Stimulated activated CD8-positive, alpha-beta memory T cell treated with anti-CD3 and anti-CD28 coated beads, Interleukin-15, amount 100 ng/mL, for 4 hours (primary cell): ENCODE measurements around the gene EPHA4.

Experiments
- DNase-seq, 2 donors: peaks; one replicate each; pipeline ENCODE4 v3.0.0-alpha.2; 2020; ENCODE audit warnings: low read depth in 2 of 2

The EPHA4 gene

DNA sequence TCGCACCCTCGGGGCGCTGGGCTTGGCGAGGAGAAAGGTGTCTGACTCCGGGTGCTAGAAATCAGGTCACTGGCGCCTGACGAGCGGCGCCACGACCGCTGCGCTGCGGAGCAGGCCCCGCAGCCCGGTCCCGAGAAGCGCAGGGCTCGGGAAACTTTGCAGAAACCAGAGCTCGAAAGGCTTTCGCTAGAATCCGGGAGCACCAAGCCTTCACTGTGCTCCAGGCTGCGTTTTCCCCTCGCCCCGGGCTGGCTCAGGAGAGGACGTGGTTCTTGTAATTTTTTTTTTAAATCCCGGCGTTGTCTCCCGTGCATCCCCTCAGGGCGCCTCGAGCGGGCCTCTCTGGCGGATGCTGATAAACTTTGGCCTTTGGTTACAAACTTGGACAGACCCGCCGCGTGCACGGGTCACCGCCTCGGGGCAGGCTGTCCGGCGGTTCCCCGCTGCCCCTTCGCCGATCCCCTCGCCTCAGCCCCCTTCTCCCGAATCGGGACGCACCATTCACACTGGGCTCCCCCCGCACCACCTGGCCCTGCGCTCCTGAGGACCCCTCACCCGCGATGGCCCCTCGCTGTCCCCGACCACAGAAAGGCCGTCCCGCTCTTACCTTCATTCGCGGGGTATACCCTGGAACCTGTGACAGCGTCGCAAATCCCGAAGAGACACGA, 419 bp downstream of the EPHA4 start:
- no peak for DNase-seq

DNA sequence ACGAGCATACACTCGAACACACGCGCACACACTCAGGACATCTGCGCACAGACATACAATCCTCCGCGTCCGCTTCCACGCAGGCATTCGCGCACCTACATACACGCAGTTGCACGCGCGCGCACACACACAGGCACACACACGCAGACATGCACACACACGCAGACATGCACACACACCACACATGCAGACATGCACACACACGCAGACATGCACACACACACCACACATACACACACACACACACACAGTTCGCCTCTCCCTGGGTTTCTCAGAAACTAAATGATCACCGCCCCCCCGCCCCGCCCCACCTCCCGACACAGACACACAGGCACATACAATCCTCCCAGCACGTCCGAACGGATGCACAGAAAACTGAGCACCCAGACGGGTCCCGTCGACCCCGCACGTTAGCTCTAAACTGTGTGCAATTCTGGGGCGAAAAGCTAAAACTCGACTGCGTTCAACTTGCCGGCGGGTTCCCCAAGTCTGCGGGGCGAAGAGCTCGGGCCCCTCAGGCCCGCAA, 1.0 kb downstream of the EPHA4 start:
- no peak for DNase-seq

DNA sequence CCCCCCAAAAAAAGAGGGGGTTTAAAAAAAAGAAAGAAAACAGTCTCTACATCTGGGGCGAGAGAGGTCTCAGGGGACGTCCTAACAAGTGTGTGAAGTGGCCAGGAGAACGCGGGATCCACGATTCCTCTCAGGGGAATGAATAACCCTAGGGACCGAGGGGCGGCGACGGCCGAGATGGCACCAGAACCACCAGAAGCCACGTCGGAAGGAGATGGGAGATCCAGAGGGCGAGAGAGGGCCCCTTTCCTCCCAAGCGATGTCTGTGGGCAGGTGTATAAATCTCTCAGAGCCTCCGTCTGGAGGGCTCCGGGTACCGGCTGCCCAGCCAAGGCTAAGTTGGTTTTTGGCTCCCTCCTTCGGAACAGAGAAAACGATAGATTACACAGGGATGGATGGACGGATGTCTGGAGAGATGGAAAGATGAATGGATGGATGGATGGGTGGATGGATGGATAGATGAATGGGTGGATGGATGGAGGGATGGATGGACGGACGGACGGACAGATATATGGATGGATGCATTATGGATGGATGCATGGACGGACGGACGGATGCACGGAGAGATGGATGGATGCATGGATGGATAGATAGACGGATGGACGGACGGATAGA, 1.7 kb downstream of the EPHA4 start:
- no peak for DNase-seq

DNA sequence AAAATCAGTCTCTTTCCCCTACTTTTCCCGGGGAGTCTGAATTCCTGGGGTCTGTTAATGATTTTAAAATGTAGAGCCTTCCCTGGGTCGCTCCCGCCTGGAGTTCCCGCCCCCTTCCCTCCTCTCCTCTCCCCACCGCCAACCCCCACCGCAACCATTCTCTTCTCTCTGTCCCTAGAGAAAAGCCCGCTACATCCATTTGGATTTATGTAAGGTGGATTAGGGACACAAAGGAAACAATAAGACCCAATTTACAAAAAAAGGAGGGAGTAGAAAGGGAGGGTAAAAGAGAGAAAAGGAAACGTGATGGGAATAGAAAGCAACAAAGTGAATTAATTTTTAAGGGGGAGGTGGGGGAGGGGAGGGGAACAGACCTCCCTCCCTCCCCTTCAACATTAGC, 2.2 kb downstream of the EPHA4 start:
- no peak for DNase-seq

DNA sequence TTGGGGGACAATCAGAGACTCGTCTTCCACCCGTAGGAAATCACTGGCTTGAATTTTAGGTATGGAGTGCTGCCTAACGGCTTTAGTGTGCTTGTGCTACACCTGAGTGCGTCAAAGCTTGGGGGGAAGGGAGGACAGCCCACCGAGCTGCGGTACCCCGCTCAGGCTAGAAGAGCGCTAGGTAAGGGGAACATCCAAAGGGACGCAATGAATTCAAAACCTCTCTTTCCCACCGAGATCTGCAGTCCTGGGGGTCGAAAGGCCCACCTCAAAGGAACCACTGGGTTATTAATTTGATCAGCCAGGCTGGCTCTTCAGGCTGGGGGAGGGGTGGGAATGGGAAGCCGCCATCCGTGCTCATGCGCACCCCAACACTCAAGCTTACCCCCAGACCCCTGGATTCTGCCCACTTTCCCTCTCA, 2.7 kb downstream of the EPHA4 start:
- no peak for DNase-seq

DNA sequence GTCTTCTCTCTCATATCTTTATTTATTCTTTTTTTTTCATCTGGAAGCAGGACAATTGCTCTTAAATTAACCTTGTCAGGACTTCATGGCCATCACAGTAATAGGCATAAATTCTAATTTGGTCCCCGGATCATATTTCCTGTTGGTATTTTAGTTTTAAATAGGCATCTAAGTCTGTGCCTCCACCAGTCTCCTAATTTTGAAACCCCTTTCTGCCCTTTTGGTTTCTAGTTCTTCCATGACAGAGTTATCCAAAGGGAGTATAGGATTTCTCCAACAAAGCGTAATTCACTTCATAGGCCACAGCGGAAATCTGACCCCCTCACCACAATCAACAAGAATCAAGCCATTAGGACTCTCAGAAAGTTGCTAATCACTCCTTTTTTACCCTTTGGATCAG, 3.8 kb downstream of the EPHA4 start:
- DNase-seq, result no peak

DNA sequence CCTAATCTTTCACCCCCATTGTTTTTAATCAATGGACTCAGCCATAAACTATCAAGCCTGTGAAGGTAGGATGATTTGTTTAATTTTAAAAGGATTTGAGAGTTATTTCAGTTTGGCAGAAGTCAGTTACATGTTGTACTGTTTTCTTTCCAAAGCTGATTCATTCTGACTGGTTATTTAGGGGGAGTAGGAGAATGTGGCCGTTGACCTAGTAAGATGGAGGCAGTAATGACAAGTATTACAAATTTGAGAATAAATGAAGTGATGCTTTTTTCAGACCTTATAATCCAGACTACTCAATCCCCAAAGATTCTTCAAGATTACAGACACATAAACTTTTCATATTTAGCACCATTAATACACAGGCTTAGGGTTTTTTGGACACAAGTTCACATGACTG, 4.3 kb downstream of the EPHA4 start:
- no peak for DNase-seq

DNA sequence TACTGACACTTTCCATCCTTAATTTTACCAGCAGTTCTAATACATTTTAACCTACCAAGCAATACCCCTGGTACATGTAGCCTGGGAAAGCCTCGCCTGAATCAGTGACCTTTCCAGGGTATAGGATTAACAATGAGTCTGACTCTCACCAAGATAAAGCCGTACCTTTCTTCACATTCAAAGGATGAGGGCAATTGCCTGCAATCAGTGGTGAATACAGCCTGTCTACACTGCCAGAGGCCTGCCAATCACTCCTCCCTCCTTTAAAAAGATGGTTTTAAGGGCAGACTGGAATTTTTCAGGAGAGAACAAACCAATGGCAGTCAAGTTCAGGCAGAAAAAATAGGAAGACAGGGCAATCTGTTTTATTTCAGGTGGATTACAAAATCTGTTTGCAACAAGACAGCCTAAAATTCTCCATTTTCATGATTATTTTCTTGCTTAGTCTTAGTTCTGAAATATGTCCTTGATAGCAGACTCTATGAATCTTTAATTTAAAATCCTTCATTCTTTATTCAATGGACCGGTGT, 4.8 kb downstream of the EPHA4 start:
- no peak for DNase-seq

DNA sequence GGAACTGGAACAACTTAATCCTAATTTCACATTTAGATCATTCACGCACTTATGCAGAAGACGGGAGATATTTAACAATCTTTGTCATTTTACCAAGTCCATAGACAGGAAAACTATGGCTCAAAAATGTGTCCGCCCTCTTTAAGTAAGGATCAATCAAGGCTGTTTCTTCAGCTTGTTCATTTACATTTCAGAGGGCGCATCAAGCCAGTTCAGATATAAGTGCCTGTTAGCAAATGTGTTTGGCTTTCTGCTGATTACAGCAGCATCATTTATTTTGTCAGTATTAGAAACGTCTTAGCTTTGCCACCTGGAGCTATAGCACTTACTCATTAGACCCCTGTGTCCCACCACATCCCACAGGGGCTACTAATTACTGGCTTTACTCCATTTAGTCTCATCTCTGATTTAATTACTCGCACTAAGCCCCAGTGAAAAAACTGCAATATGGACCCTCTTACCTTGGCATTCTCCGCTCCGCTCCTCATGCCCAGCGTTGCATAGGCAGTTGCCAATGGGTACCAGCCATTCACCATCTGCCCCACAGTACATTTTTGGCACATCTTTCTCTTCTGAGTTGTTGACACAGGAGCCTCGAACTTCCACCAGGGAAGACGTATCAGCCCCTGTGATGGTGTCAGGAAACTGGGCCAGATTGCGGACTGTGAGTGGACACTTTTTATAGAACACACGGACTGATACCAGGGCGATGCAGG, 8.7 kb downstream of the EPHA4 start:
- no peak for DNase-seq

DNA sequence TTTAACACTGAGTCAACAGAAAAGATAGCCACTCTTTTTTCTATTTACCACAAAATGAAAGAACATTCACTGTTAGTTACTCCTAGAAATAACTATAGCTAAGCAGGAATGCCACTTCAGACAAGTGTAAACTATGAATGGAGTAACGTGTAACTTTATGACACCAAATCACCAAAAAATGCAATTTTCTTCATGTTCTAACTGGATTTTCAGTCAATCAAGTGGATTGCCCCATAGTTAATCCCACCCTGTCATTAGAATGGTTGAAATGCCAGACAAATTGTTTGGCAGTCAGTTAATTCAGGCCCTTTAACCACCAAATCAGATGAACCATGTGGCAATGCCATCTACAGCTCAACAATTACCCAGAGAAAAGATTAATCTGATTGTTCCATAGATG, 9.9 kb downstream of the EPHA4 start:
- no peak for DNase-seq

DNA sequence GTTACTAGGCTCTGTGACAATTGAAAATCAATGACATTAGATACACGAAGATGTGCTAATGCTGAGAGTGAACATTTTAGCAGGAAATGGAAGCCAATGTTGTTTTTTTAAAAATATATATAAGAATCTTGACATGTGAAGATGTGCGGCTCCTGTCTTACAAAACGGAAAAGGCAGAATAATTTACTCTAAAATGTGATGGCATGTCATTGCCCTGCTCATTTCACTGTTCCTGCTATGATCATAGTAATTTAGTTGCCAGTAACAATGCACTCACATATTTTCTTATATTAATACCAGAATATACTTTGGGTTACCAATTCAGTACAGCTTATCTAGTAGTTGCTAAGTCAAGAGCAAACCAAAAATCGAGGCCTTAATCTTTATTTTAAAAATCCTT, 10.3 kb downstream of the EPHA4 start:
- no peak for DNase-seq

DNA sequence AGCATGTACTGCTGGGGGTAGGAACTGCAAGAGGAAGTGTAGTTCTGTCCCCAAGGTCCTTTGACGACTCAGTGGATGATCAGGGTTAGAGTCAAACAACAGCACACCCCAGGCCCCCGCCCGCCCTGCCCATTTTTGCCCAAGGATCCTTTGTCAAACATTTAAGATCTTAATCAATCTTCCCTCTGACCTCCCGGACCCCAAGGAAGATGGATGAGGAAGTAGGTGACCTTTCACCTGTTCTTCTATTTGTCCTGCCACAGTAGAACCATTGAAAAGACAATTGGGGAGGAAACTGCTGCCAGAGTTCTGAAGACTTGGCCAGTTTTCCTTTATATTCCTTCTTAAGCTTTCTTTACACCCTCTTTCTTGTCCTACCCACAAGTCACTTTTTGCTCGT, 12.1 kb downstream of the EPHA4 start:
- DNase-seq, result no peak

DNA sequence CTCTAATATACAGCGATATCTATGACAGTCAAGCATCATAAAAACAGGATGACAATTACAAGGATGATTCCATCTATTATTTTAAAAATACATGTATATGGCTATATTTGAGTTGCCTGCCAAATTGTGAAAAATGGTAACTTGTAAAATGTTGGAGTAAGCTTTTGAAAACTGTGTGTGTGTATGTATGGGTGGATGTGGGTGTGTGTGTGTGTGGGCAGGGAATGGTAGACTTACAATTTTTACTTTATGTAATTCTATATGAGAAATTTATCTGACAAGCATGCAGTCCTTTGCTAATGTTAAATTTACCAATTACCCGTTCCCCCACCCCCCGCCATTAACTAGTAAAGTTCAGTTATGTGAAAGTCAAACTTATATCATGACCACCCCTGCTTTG, 14.0 kb downstream of the EPHA4 start:
- DNase-seq, result no peak

DNA sequence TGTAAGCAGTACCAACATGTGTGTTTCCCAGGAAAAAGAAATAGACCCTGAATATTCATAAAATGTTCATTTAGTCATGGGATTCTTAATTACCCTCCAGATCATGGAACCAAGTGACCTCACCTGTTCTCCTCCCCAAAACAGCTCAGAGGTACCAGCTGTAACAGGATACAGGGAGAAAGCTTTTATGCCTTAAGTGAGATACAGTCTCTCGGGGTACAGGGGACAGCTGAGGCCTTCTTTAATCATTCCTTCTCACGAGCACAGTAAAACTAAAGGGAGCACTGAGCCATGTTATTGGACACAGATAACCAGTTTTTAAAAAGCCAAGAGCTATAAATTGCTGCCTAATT, 16.6 kb downstream of the EPHA4 start:
- DNase-seq, result no peak

DNA sequence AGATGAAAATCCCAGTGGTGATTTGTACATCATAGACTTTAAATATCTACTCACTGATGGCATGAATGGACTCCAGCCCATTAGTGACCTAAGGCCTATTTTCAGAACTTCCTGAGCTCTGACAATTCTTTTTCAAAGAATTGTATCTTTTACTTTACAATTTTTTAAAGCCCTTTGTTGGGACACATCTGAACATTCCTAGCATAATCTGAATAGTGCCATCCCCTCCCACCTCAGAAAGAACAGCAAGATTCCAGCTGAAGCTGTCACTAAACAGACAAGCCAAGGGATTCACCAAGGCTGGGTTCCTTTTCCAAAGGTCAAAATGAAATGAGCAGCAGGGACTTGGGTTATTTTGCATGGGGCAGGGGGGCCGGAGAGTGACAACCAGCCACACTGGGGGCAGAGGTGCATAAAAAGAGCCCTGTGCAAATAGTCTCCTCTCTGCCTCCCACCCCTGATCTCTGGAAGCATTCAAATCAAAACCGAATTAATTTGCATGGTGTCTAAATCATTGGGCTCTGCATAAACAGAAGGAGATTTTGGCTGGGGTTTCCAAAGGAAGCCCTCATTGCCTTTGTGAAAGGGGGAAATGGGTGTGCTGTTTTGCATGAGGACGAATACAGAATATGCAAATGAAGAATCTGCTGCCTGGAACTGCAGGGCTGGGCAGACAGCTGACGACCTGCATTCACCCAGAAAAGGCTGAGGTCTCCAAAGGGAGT, 17.2 kb downstream of the EPHA4 start:
- DNase-seq, result no peak

DNA sequence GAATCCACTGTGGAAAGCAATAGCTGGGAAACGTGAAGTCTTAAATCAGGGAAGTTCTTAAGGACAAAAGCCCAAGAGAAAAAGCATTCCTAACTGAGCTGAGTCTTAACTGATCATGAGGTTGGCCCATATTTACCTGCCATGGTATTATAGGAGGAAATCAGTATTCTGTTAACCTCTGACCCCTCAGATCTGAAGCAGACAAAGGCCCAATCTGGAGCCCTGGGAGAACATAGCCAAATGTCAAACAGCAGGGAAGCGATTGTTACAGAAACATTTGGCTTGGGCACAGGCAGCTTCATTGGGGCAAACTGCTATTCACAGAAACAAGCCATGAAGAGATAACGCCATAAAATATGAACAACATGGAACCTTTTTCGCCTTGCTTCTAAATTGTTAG, 18.8 kb downstream of the EPHA4 start:
- DNase-seq, result no peak

DNA sequence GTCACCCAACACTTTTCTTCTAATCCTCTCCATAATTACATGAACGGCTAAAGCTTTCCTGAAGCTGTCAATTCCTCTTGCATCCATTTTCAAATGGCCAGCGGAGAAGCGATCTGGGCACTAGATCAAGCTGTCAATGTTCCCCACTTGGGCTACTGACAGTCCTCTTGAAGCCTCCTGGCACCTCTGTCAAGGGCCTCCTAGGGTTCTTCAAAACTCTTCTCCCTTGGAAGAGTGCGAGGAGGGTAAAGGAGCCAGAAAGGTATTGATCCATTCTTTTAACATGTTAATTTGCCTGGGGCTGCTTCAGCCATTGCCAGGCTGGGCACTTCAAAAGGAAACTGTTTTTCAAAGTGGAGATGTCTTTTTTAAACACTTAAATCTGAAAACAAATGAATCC, 19.8 kb downstream of the EPHA4 start:
- DNase-seq, result no peak

DNA sequence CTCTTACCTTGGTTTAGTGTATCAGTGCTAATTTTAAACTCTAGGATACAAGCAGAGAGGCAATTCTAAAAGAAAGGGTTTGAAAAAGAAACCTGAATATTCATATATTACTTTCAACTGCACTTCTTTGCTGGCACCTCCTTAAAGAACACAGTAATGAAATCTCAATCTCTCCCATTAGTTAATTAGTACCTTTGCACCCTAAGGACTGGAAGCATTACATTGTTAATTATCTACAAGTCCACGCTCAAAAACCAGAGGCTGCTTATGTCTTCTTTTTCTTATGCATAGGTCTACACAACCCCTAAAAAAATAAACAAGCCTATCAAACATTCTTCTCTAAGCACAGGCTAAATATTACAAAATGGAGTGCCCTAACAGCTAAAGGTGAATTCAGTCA, 20.2 kb downstream of the EPHA4 start:
- no peak for DNase-seq

DNA sequence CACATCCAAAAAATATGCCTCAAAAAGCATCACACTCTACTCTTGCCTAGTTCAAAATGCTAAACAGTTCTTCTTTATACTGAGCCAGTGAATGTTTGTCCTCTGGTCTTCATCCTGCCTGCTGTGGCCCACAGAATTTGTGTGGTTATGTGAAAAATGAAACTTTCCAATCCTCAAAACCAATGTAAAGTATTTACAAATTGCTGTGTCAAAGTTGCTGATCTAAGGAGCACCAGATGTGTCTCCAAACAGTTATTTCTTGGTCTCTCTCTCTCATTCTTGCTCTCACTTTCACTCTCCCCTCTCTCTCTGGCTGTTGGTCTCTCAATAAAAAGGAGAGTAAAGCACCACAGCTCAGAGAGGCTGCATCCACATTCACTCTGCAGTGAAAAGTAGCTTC, 23.0 kb downstream of the EPHA4 start:
- DNase-seq, result no peak

DNA sequence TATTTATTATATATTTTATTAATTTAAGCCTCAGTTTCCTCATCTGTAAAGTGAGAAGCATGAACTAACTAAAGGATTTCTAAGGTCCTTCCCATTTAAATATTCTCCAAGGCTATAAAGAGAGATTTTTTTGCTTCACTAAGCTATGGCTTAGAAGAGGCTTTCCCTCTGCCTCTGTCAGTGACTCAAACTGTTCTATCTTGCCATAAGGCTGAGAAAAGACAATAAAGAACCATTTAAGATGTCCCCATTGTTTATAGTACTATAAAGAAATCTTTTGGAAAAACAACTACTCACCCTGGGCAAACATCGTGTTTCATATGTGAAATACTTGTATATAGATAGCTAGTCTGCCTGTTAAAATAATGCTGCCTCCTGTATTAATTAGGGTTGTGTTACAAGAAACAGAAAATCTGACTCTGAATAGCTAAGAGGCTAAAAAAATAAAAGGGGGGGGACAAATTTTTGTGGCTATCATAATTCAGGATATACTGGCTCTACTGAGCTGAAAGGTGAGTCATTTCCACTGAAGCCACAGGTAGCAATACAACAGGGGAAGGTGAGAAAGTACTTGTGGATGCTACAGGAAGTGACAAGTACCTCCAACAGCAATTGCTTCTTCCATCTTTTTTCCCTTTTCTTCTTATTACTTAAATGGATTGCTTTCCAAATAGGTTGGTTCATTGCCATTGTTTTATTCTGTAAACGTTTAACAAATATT, 25.4 kb downstream of the EPHA4 start:
- no peak for DNase-seq

DNA sequence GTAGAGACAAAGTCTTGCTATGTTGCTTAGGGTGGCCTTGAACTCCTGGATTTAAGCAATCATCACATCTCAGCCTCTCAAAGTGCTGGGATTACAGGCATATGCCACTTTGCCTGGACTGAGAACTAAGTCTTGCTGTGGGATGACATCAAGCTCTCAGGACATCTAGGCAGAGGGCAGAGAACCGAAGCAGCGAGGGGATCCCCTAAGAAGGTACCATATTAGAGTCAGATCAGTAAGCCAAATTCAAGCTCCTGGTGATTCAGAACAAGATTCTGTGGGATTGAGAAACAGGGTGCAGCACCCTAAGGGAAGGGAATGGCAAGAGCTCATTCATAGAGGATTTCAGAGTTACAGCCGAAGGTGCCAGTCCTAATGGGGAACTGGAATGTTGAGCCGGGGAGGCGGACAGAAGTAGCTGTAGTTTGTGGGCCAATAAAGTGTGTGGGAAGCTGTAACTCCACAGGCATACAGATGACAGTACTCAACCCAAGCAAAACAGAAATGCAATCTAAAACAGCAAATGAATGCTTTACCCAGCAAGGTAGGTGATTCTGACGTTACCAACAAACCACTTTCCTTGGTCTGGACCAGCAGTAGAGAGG, 30.9 kb downstream of the EPHA4 start:
- no peak for DNase-seq
